SK-N-SH treated with all-trans-retinoic acid at 6 μM for 48 hours (cell line): ENCODE measurements around the gene EYA4.

Experiments used
- BACH2 ChIP-seq: fragments of 250-450 bp; sonication (Bioruptor Pico); IDR thresholded peaks from 2 replicates; pipeline ENCODE4 v1.9.0; 2021; ENCODE audit warnings: mild to moderate bottlenecking, borderline replicate concordance
- PATZ1 ChIP-seq: fragments of 250-450 bp; sonication (Bioruptor Pico); IDR thresholded peaks from 2 replicates; pipeline ENCODE4 v1.8.0; 2020; ENCODE audit warnings: mild to moderate bottlenecking, moderate library complexity, borderline replicate concordance
- PPARA ChIP-seq: fragments of 250-450 bp; sonication (Bioruptor Pico); IDR thresholded peaks from 2 replicates; pipeline ENCODE4 v1.5.0; 2020; ENCODE audit warnings: mild to moderate bottlenecking, borderline replicate concordance
- ZC3H10 ChIP-seq: fragments of 250-450 bp; sonication (Bioruptor Pico); IDR thresholded peaks from 2 replicates; pipeline ENCODE4 v1.5.1; 2021; ENCODE audit warnings: mild to moderate bottlenecking, moderate library complexity
- TF ChIP-seq, protein P1 (sequence below): fragments of 250-450 bp; sonication (Bioruptor Pico); IDR thresholded peaks from 2 replicates; pipeline ENCODE4 v1.8.0; 2021; ENCODE audit warnings: low read depth, mild to moderate bottlenecking, moderate library complexity, borderline replicate concordance

GRCh38 chr6:133547136-133547535 lies 306.0 kb downstream of the EYA4 start:
- no peak for TF ChIP-seq PATZ1 (CRISPR knock-in tag)
- no peak for TF ChIP-seq PPARA
- TF ChIP-seq ZC3H10 (CRISPR knock-in tag), result no peak
- TF ChIP-seq, protein P1, sequence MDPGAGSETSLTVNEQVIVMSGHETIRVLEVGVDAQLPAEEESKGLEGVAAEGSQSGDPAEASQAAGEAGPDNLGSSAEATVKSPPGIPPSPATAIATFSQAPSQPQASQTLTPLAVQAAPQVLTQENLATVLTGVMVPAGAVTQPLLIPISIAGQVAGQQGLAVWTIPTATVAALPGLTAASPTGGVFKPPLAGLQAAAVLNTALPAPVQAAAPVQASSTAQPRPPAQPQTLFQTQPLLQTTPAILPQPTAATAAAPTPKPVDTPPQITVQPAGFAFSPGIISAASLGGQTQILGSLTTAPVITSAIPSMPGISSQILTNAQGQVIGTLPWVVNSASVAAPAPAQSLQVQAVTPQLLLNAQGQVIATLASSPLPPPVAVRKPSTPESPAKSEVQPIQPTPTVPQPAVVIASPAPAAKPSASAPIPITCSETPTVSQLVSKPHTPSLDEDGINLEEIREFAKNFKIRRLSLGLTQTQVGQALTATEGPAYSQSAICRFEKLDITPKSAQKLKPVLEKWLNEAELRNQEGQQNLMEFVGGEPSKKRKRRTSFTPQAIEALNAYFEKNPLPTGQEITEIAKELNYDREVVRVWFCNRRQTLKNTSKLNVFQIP, result no peak
- no peak for TF ChIP-seq BACH2 (CRISPR knock-in tag)
